ENCODE measurements around the gene RBM3.

Gene RBM3

GRCh38 chrX:48598614-48599013, 24.3 kb downstream of the RBM3 start:
- H3K4me3 ChIP-seq (ENCODE audit: low read depth, low read length): peak overlapping the region; percentile 92
- no peak overlapping the region for H2AFZ ChIP-seq (ENCODE audit: low read length, unreplicated experiment)
- H3K4me1 ChIP-seq (ENCODE audit: control insufficient read depth, insufficient read depth, low read length, unreplicated experiment): peaks cover 7% of the 10 kb centered on the region
- H3K36me3 ChIP-seq (ENCODE audit: insufficient read depth, low read length): no peaks in the 10 kb centered on the region
- H3K79me2 ChIP-seq (ENCODE audit: control insufficient read depth, insufficient read depth, low read length, unreplicated experiment): peaks cover 10% of the 10 kb centered on the region
- H3K27ac ChIP-seq (ENCODE audit: low read depth, low read length): peak overlapping the region; percentile 99; the same call in 1 of the 2 replicates
- no peaks in the 10 kb centered on the region for H3K27me3 ChIP-seq (ENCODE audit: insufficient read depth, low read length)

GRCh38 chrX:48599341-48599740, 25.1 kb downstream of the RBM3 start:
- Histone ChIP-seq H3K4me3 (ENCODE audit: low read depth, low read length) (no peak overlapping the region), H3K27me3 (ENCODE audit: insufficient read depth, low read length) (no peaks in the 10 kb centered on the region), H2AFZ (ENCODE audit: low read length, unreplicated experiment) (no peak overlapping the region), H3K27ac (ENCODE audit: low read depth, low read length) (no peak overlapping the region), H3K79me2 (ENCODE audit: control insufficient read depth, insufficient read depth, low read length, unreplicated experiment) (peaks cover 10% of the 10 kb centered on the region), H3K4me1 (ENCODE audit: control insufficient read depth, insufficient read depth, low read length, unreplicated experiment) (peaks cover 7% of the 10 kb centered on the region), H3K36me3 (ENCODE audit: insufficient read depth, low read length) (no peaks in the 10 kb centered on the region)

- H3K4me1 ChIP-seq (ENCODE audit: control insufficient read depth, insufficient read depth, low read length, unreplicated experiment): peaks cover 7% of the 10 kb centered on the region
- peaks cover 10% of the 10 kb centered on the region for H3K79me2 ChIP-seq (ENCODE audit: control insufficient read depth, insufficient read depth, low read length, unreplicated experiment)
- no peaks in the 10 kb centered on the region for H3K27me3 ChIP-seq (ENCODE audit: insufficient read depth, low read length)
- no peak overlapping the region for H2AFZ ChIP-seq (ENCODE audit: low read length, unreplicated experiment)
- H3K4me3 ChIP-seq (ENCODE audit: low read depth, low read length): no peak overlapping the region
- no peaks in the 10 kb centered on the region for H3K36me3 ChIP-seq (ENCODE audit: insufficient read depth, low read length)
- no peak overlapping the region for H3K27ac ChIP-seq (ENCODE audit: low read depth, low read length)
Measured at GRCh38 chrX:48600226-48600625, 25.9 kb downstream of the RBM3 start.

- Histone ChIP-seq H2AFZ (ENCODE audit: low read length, unreplicated experiment) (no peak overlapping the region), H3K27me3 (ENCODE audit: insufficient read depth, low read length) (no peaks in the 10 kb centered on the region), H3K36me3 (ENCODE audit: insufficient read depth, low read length) (no peaks in the 10 kb centered on the region), H3K79me2 (ENCODE audit: control insufficient read depth, insufficient read depth, low read length, unreplicated experiment) (peaks cover 10% of the 10 kb centered on the region), H3K27ac (ENCODE audit: low read depth, low read length) (no peak overlapping the region), H3K4me1 (ENCODE audit: control insufficient read depth, insufficient read depth, low read length, unreplicated experiment) (peaks cover 3% of the 10 kb centered on the region), H3K4me3 (ENCODE audit: low read depth, low read length) (no peak overlapping the region)
Measured at GRCh38 chrX:48601741-48602394, 27.6 kb downstream of the RBM3 start.

GRCh38 chrX:48604701-48605100, 30.4 kb downstream of the RBM3 start:
- Histone ChIP-seq H2AFZ (ENCODE audit: low read length, unreplicated experiment) (no peak overlapping the region), H3K79me2 (ENCODE audit: control insufficient read depth, insufficient read depth, low read length, unreplicated experiment) (no peaks in the 10 kb centered on the region), H3K4me3 (ENCODE audit: low read depth, low read length) (no peak overlapping the region), H3K27ac (ENCODE audit: low read depth, low read length) (no peak overlapping the region), H3K27me3 (ENCODE audit: insufficient read depth, low read length) (no peaks in the 10 kb centered on the region), H3K36me3 (ENCODE audit: insufficient read depth, low read length) (no peaks in the 10 kb centered on the region), H3K4me1 (ENCODE audit: control insufficient read depth, insufficient read depth, low read length, unreplicated experiment) (no peaks in the 10 kb centered on the region)

- H3K27ac ChIP-seq (ENCODE audit: low read depth, low read length): no peak overlapping the region
- H3K79me2 ChIP-seq (ENCODE audit: control insufficient read depth, insufficient read depth, low read length, unreplicated experiment): no peaks in the 10 kb centered on the region
- no peak overlapping the region for H2AFZ ChIP-seq (ENCODE audit: low read length, unreplicated experiment)
- H3K4me3 ChIP-seq (ENCODE audit: low read depth, low read length): no peak overlapping the region
- no peaks in the 10 kb centered on the region for H3K36me3 ChIP-seq (ENCODE audit: insufficient read depth, low read length)
- H3K4me1 ChIP-seq (ENCODE audit: control insufficient read depth, insufficient read depth, low read length, unreplicated experiment): no peaks in the 10 kb centered on the region
- no peaks in the 10 kb centered on the region for H3K27me3 ChIP-seq (ENCODE audit: insufficient read depth, low read length)
Measured at GRCh38 chrX:48606091-48606490, 31.8 kb downstream of the RBM3 start.

GRCh38 chrX:48611703-48612102, 37.4 kb downstream of the RBM3 start:
- Histone ChIP-seq H3K4me3 (ENCODE audit: low read depth, low read length) (no peak overlapping the region), H3K27ac (ENCODE audit: low read depth, low read length) (no peak overlapping the region), H3K4me1 (ENCODE audit: control insufficient read depth, insufficient read depth, low read length, unreplicated experiment) (no peaks in the 10 kb centered on the region), H3K36me3 (ENCODE audit: insufficient read depth, low read length) (no peaks in the 10 kb centered on the region), H3K79me2 (ENCODE audit: control insufficient read depth, insufficient read depth, low read length, unreplicated experiment) (no peaks in the 10 kb centered on the region), H2AFZ (ENCODE audit: low read length, unreplicated experiment) (no peak overlapping the region), H3K27me3 (ENCODE audit: insufficient read depth, low read length) (no peaks in the 10 kb centered on the region)

- no peaks in the 10 kb centered on the region for H3K27me3 ChIP-seq (ENCODE audit: insufficient read depth, low read length)
- no peak overlapping the region for H3K27ac ChIP-seq (ENCODE audit: low read depth, low read length)
- H3K4me1 ChIP-seq (ENCODE audit: control insufficient read depth, insufficient read depth, low read length, unreplicated experiment): peaks cover 5% of the 10 kb centered on the region
- H3K4me3 ChIP-seq (ENCODE audit: low read depth, low read length): no peak overlapping the region
- no peaks in the 10 kb centered on the region for H3K79me2 ChIP-seq (ENCODE audit: control insufficient read depth, insufficient read depth, low read length, unreplicated experiment)
- no peak overlapping the region for H2AFZ ChIP-seq (ENCODE audit: low read length, unreplicated experiment)
- H3K36me3 ChIP-seq (ENCODE audit: insufficient read depth, low read length): no peaks in the 10 kb centered on the region
Measured at GRCh38 chrX:48613502-48614160, 39.3 kb downstream of the RBM3 start.

GRCh38 chrX:48616576-48616975, 42.3 kb downstream of the RBM3 start:
- Histone ChIP-seq H3K4me1 (ENCODE audit: control insufficient read depth, insufficient read depth, low read length, unreplicated experiment) (peaks cover 5% of the 10 kb centered on the region), H3K79me2 (ENCODE audit: control insufficient read depth, insufficient read depth, low read length, unreplicated experiment) (no peaks in the 10 kb centered on the region), H3K36me3 (ENCODE audit: insufficient read depth, low read length) (no peaks in the 10 kb centered on the region), H3K27ac (ENCODE audit: low read depth, low read length) (no peak overlapping the region), H3K27me3 (ENCODE audit: insufficient read depth, low read length) (no peaks in the 10 kb centered on the region), H2AFZ (ENCODE audit: low read length, unreplicated experiment) (no peak overlapping the region), H3K4me3 (ENCODE audit: low read depth, low read length) (no peak overlapping the region)

GRCh38 chrX:48617542-48618340, 43.5 kb downstream of the RBM3 start:
- no peaks in the 10 kb centered on the region for H3K36me3 ChIP-seq (ENCODE audit: insufficient read depth, low read length)
- no peak overlapping the region for H2AFZ ChIP-seq (ENCODE audit: low read length, unreplicated experiment)
- H3K27ac ChIP-seq (ENCODE audit: low read depth, low read length): no peak overlapping the region; the same call in 1 of the 2 replicates
- H3K4me1 ChIP-seq (ENCODE audit: control insufficient read depth, insufficient read depth, low read length, unreplicated experiment): peaks cover 5% of the 10 kb centered on the region
- no peaks in the 10 kb centered on the region for H3K79me2 ChIP-seq (ENCODE audit: control insufficient read depth, insufficient read depth, low read length, unreplicated experiment)
- H3K27me3 ChIP-seq (ENCODE audit: insufficient read depth, low read length): no peaks in the 10 kb centered on the region
- no peak overlapping the region for H3K4me3 ChIP-seq (ENCODE audit: low read depth, low read length)

Data from ACC112 (cell line).